Mesendoderm (in vitro differentiated cells): ENCODE results near the gene RFX3.

Experiments
- DNase-seq: peaks from one replicate; pipeline ENCODE4 v3.0.0; 2013
- H2AK5ac ChIP-seq: 2 replicates; pipeline ENCODE4 v1.6.1; 2013; ENCODE audit warnings: low read length, inconsistent platforms
- H2BK120ac ChIP-seq: 2 replicates; pipeline ENCODE4 v1.6.1; 2013; ENCODE audit warnings: low read depth, mild to moderate bottlenecking, low read length, moderate library complexity, mixed read lengths
- H2BK15ac ChIP-seq: replicated peaks from 2 replicates; pipeline ENCODE4 v1.6.1; 2013; ENCODE audit warnings: low read depth, mild to moderate bottlenecking, moderate library complexity
- H2BK5ac ChIP-seq: 2 replicates; pipeline ENCODE4 v1.6.1; 2013; ENCODE audit warnings: low read length, inconsistent platforms
- H3K18ac ChIP-seq: 2 replicates; pipeline ENCODE4 v1.6.1; 2013; ENCODE audit warnings: mild to moderate bottlenecking, low read length, mixed read lengths
- H3K23ac ChIP-seq: one replicate; pipeline ENCODE4 v1.6.1; 2013; ENCODE audit warnings: low read length
- H3K27ac ChIP-seq: 2 replicates; pipeline ENCODE4 v1.5.1; 2013; ENCODE audit warnings: low read depth, mild to moderate bottlenecking, inconsistent platforms, low read length, moderate library complexity
- H3K27me3 ChIP-seq: 2 replicates; pipeline ENCODE4 v1.6.1; 2013; ENCODE audit warnings: low read length, control low read depth, mild to moderate bottlenecking, inconsistent platforms; ENCODE audit not compliant: insufficient read depth, poor library complexity
- H3K36me3 ChIP-seq: 2 replicates; pipeline ENCODE4 v1.6.1; 2013; ENCODE audit warnings: low read length, inconsistent platforms; ENCODE audit not compliant: control insufficient read depth, insufficient read depth
- H3K4ac ChIP-seq: one replicate; pipeline ENCODE4 v1.6.1; 2013; ENCODE audit warnings: low read depth, mild to moderate bottlenecking, low read length, moderate library complexity
- H3K4me1 ChIP-seq: 2 replicates; pipeline ENCODE4 v1.6.1; 2013; ENCODE audit warnings: low read depth, low read length, inconsistent platforms; ENCODE audit not compliant: control insufficient read depth
- H3K4me2 ChIP-seq: 2 replicates; pipeline ENCODE4 v1.6.1; 2013; ENCODE audit warnings: low read length
- H3K4me3 ChIP-seq: 2 replicates; pipeline ENCODE4 v1.5.1; 2013; ENCODE audit warnings: mild to moderate bottlenecking, low read length
- H3K56ac ChIP-seq: one replicate; pipeline ENCODE4 v1.6.1; 2013; ENCODE audit warnings: low read length
- H3K79me1 ChIP-seq: 2 replicates; pipeline ENCODE4 v1.6.1; 2013; ENCODE audit warnings: low read length, inconsistent platforms
- H3K79me2 ChIP-seq: 2 replicates; pipeline ENCODE4 v1.6.1; 2013; ENCODE audit warnings: mild to moderate bottlenecking, low read length; ENCODE audit not compliant: control insufficient read depth, insufficient read depth
- H3K9ac ChIP-seq: 2 replicates; pipeline ENCODE4 v1.6.1; 2013; ENCODE audit warnings: low read length, inconsistent platforms
- H4K5ac ChIP-seq: one replicate; pipeline ENCODE4 v1.6.1; 2013; ENCODE audit warnings: low read length
- H4K8ac ChIP-seq: one replicate; pipeline ENCODE4 v1.6.1; 2013; ENCODE audit warnings: low read depth, mild to moderate bottlenecking, control low read depth, low read length, moderate library complexity
- WGBS: extraction: QIAGEN DNeasy Blood & Tissue Kit; methylation state at CpG from one replicate; pipeline ENCODE4 v1.1.7; 2013; ENCODE audit warnings: low lambda C conversion rate, missing lambda C conversion rate; ENCODE audit not compliant: insufficient coverage; ENCODE audit errors: extremely low coverage; 5-methylcytosine and 5-hydroxymethylcytosine counted together

Gene RFX3

GRCh38 chr9:3507395-3508077 lies 18.3 kb downstream of the RFX3 start:
- Histone ChIP-seq H4K5ac (no peak overlapping the region), H3K79me2 (no peaks in the 10 kb centered on the region), H3K4me3 (no peak overlapping the region), H3K9ac (no peak overlapping the region), H3K4me1 (no peaks in the 10 kb centered on the region), H3K4ac (no peak overlapping the region), H2BK5ac (no peak overlapping the region), H3K23ac (no peak overlapping the region), H3K56ac (no peak overlapping the region), H2AK5ac (no peak overlapping the region), H2BK15ac (no peak overlapping the region), H3K27me3 (no peaks in the 10 kb centered on the region), H3K79me1 (no peaks in the 10 kb centered on the region), H3K4me2 (no peak overlapping the region), H3K36me3 (no peaks in the 10 kb centered on the region), H4K8ac (no peak overlapping the region), H3K27ac (no peak overlapping the region), H3K18ac (no peak overlapping the region), H2BK120ac (no peak overlapping the region)
- whole genome bisulfite sequencing = no CpG with 5 or more reads among the region's 6 CpGs
- DNase-seq = no peak

GRCh38 chr9:3506164-3506563 lies 19.6 kb downstream of the RFX3 start:
- H3K79me2 ChIP-seq = no peaks in the 10 kb centered on the region
- H2AK5ac ChIP-seq = no peak overlapping the region
- H3K36me3 ChIP-seq = no peaks in the 10 kb centered on the region
- H3K4me1 ChIP-seq = no peaks in the 10 kb centered on the region
- no peak for DNase-seq
- no peaks in the 10 kb centered on the region for H3K27me3 ChIP-seq
- H3K4me2 ChIP-seq = no peak overlapping the region
- H3K23ac ChIP-seq = no peak overlapping the region
- H3K56ac ChIP-seq = no peak overlapping the region
- H2BK15ac ChIP-seq = peak overlapping the region; percentile 57
- H2BK120ac ChIP-seq = no peak overlapping the region
- no peak overlapping the region for H4K5ac ChIP-seq
- no peaks in the 10 kb centered on the region for H3K79me1 ChIP-seq
- no peak overlapping the region for H3K27ac ChIP-seq
- H3K9ac ChIP-seq = no peak overlapping the region
- WGBS = no CpG with 5 or more reads among the region's 2 CpGs
- H3K18ac ChIP-seq = no peak overlapping the region
- no peak overlapping the region for H2BK5ac ChIP-seq
- H3K4me3 ChIP-seq = no peak overlapping the region
- no peak overlapping the region for H4K8ac ChIP-seq
- H3K4ac ChIP-seq = no peak overlapping the region

GRCh38 chr9:3502560-3503398 lies 23.0 kb downstream of the RFX3 start:
- H4K8ac ChIP-seq = no peak overlapping the region
- no peak overlapping the region for H3K4me2 ChIP-seq

GRCh38 chr9:3500044-3500443 lies 25.8 kb downstream of the RFX3 start:
- Histone ChIP-seq H3K23ac (no peak overlapping the region), H4K5ac (no peak overlapping the region), H3K27me3 (no peaks in the 10 kb centered on the region), H3K9ac (no peak overlapping the region), H3K36me3 (no peaks in the 10 kb centered on the region), H4K8ac (no peak overlapping the region), H3K79me2 (no peaks in the 10 kb centered on the region), H3K18ac (no peak overlapping the region), H3K4me3 (no peak overlapping the region), H3K4me2 (no peak overlapping the region), H2BK15ac (no peak overlapping the region), H2BK120ac (no peak overlapping the region), H3K56ac (no peak overlapping the region), H2AK5ac (no peak overlapping the region), H3K4ac (no peak overlapping the region), H3K27ac (no peak overlapping the region), H3K4me1 (no peaks in the 10 kb centered on the region), H2BK5ac (no peak overlapping the region), H3K79me1 (peaks cover 2% of the 10 kb centered on the region)
- DNase-seq = no peak
- no CpG with 5 or more reads among the region's 4 CpGs for WGBS

More at GRCh38 chr9:3502560-3503398, 23.0 kb downstream of the RFX3 start:
- no peak overlapping the region for H3K9ac ChIP-seq
- H3K27me3 ChIP-seq = no peaks in the 10 kb centered on the region
- no peak overlapping the region for H2BK120ac ChIP-seq
- H2BK15ac ChIP-seq = no peak overlapping the region
- H2AK5ac ChIP-seq = no peak overlapping the region
- 100% methylated on average over 1 of the region's 6 CpGs for WGBS
- no peak overlapping the region for H3K27ac ChIP-seq
- H2BK5ac ChIP-seq = no peak overlapping the region
- H3K36me3 ChIP-seq = no peaks in the 10 kb centered on the region
- H3K23ac ChIP-seq = no peak overlapping the region
- no peak overlapping the region for H4K5ac ChIP-seq
- H3K4me1 ChIP-seq = no peaks in the 10 kb centered on the region
- no peak overlapping the region for H3K56ac ChIP-seq
- no peak overlapping the region for H3K4me3 ChIP-seq
- no peaks in the 10 kb centered on the region for H3K79me2 ChIP-seq
- no peak overlapping the region for H3K4ac ChIP-seq
- DNase-seq = no peak
- H3K79me1 ChIP-seq = peaks cover 2% of the 10 kb centered on the region
- H3K18ac ChIP-seq = no peak overlapping the region

GRCh38 chr9:3498691-3499090 lies 27.1 kb downstream of the RFX3 start:
- no peak overlapping the region for H3K4ac ChIP-seq
- DNase-seq = peak; percentile 44
- H3K56ac ChIP-seq = no peak overlapping the region
- peaks cover 2% of the 10 kb centered on the region for H3K79me1 ChIP-seq
- no peak overlapping the region for H4K8ac ChIP-seq
- H2AK5ac ChIP-seq = no peak overlapping the region
- H3K79me2 ChIP-seq = no peaks in the 10 kb centered on the region
- no peak overlapping the region for H3K4me2 ChIP-seq
- H3K27me3 ChIP-seq = no peaks in the 10 kb centered on the region
- no peaks in the 10 kb centered on the region for H3K4me1 ChIP-seq
- no peak overlapping the region for H3K23ac ChIP-seq
- no peak overlapping the region for H2BK5ac ChIP-seq
- H4K5ac ChIP-seq = no peak overlapping the region
- no peak overlapping the region for H3K27ac ChIP-seq
- H2BK15ac ChIP-seq = no peak overlapping the region
- H3K36me3 ChIP-seq = no peaks in the 10 kb centered on the region
- no peak overlapping the region for H3K18ac ChIP-seq
- no peak overlapping the region for H3K9ac ChIP-seq
- H2BK120ac ChIP-seq = no peak overlapping the region
- WGBS = no CpG with 5 or more reads among the region's 3 CpGs
- H3K4me3 ChIP-seq = no peak overlapping the region
